SK-N-SH treated with all-trans-retinoic acid at 6 μM for 48 hours (cell line): ENCODE measurements around the gene SLC7A10.

ENCODE experiments used
- ATAC-seq: fragments of 200-7000 bp; cut with Tn5 transposase; 3 replicates; pipeline ENCODE4 v1.9.1; 2020; ENCODE audit warnings: mild to moderate bottlenecking, moderate library complexity
- ARNTL ChIP-seq: fragments of 450-650 bp; formaldehyde crosslinking; IDR thresholded peaks from 2 replicates; pipeline ENCODE4 v1.5.0; 2020; ENCODE audit warnings: low read depth, mild to moderate bottlenecking, moderate library complexity, borderline replicate concordance
- BACH2 ChIP-seq: fragments of 250-450 bp; sonication (Bioruptor Pico); IDR thresholded peaks from 2 replicates; pipeline ENCODE4 v1.9.0; 2021; ENCODE audit warnings: mild to moderate bottlenecking, borderline replicate concordance
- CREB5 ChIP-seq: fragments of 250-450 bp; sonication (Bioruptor Pico); IDR thresholded peaks from 2 replicates; pipeline ENCODE4 v1.5.1; 2020; ENCODE audit warnings: low read depth, mild to moderate bottlenecking, moderate library complexity
- CSDC2 ChIP-seq: fragments of 250-450 bp; sonication (Bioruptor Pico); IDR thresholded peaks from 2 replicates; pipeline ENCODE4 v1.5.0; 2020; ENCODE audit warnings: mild to moderate bottlenecking, moderate library complexity
- CSRNP3 ChIP-seq: fragments of 250-450 bp; sonication (Bioruptor Pico); IDR thresholded peaks from 2 replicates; pipeline ENCODE4 v1.5.1; 2021; ENCODE audit warnings: mild to moderate bottlenecking, moderate library complexity
- GLIS3 ChIP-seq: fragments of 250-450 bp; sonication (Bioruptor Pico); IDR thresholded peaks from 2 replicates; pipeline ENCODE4 v1.5.0; 2020; ENCODE audit warnings: mild to moderate bottlenecking, moderate library complexity
- ISL1 ChIP-seq: fragments of 250-450 bp; sonication (Bioruptor Pico); IDR thresholded peaks from 2 replicates; pipeline ENCODE4 v2.1.2; 2022; ENCODE audit warnings: mild to moderate bottlenecking, moderate library complexity
- OSR1 ChIP-seq: fragments of 250-450 bp; sonication (Bioruptor Pico); IDR thresholded peaks from 2 replicates; pipeline ENCODE4 v1.8.0; 2022; ENCODE audit warnings: moderate library complexity, mild to moderate bottlenecking, inconsistent platforms
- PPARA ChIP-seq: fragments of 250-450 bp; sonication (Bioruptor Pico); IDR thresholded peaks from 2 replicates; pipeline ENCODE4 v1.5.0; 2020; ENCODE audit warnings: mild to moderate bottlenecking, borderline replicate concordance
- RARB ChIP-seq: fragments of 250-450 bp; sonication (Bioruptor Pico); IDR thresholded peaks from 2 replicates; pipeline ENCODE4 v1.8.0; 2021; ENCODE audit warnings: mild to moderate bottlenecking, moderate library complexity
- SNAI2 ChIP-seq: fragments of 250-450 bp; sonication (Bioruptor Pico); IDR thresholded peaks from 2 replicates; pipeline ENCODE4 v1.5.0; 2020; ENCODE audit warnings: mild to moderate bottlenecking, moderate library complexity
- TCF4 ChIP-seq: fragments of 250-450 bp; sonication (Bioruptor Pico); IDR thresholded peaks from 2 replicates; pipeline ENCODE4 v1.8.0; 2021; ENCODE audit warnings: mild to moderate bottlenecking, moderate library complexity, borderline replicate concordance
- TOX ChIP-seq: fragments of 250-450 bp; sonication (Bioruptor Pico); IDR thresholded peaks from 2 replicates; pipeline ENCODE4 v1.8.0; 2021; ENCODE audit warnings: mild to moderate bottlenecking, moderate library complexity, borderline replicate concordance
- ZFP30 ChIP-seq: fragments of 450-650 bp; formaldehyde crosslinking; IDR thresholded peaks from 2 replicates; pipeline ENCODE4 v1.5.0; 2022; ENCODE audit warnings: mild to moderate bottlenecking, moderate library complexity
- ZNF565 ChIP-seq: fragments of 450-650 bp; formaldehyde crosslinking; conservative IDR thresholded peaks from 2 replicates; pipeline ENCODE4 v1.5.0; 2020; ENCODE audit warnings: low read depth, mild to moderate bottlenecking, moderate library complexity
- ZNF70 ChIP-seq: fragments of 450-650 bp; formaldehyde crosslinking; IDR thresholded peaks from 2 replicates; pipeline ENCODE4 v1.5.0; 2020; ENCODE audit warnings: mild to moderate bottlenecking, moderate library complexity
- ZNF8 ChIP-seq: fragments of 450-650 bp; formaldehyde crosslinking; IDR thresholded peaks from 2 replicates; pipeline ENCODE4 v1.5.0; 2020; ENCODE audit warnings: mild to moderate bottlenecking, moderate library complexity
- TF ChIP-seq, protein P1 (sequence below): fragments of 250-450 bp; sonication (Bioruptor Pico); IDR thresholded peaks from 2 replicates; pipeline ENCODE4 v1.5.0; 2020; ENCODE audit warnings: mild to moderate bottlenecking, moderate library complexity
- TF ChIP-seq, protein P2 (sequence below): fragments of 250-450 bp; sonication (Bioruptor Pico); IDR thresholded peaks from 2 replicates; pipeline ENCODE4 v1.8.0; 2020; ENCODE audit warnings: mild to moderate bottlenecking, moderate library complexity, borderline replicate concordance

The SLC7A10 gene

DNA sequence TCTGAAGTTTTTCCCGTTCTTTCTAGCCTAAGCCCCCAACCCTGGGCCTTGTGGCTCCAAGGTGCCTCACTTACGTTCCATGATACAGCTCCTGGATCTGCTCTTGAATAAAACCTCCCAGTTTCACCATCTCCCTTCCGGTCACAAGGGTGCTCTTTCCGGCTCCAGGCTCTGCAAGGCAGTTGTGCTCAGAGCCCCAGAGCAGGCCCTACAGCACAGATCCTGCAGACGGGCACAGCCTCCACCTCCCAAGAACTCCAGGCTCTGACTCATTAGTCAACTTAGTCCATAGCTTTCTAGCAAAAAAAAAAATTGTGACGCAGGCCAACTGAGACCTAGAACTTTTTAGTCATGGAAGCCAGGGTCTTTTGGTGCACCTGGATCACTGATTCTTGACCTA lies 33.9 kb upstream of the SLC7A10 start (continued):
- TF ChIP-seq, protein P1, sequence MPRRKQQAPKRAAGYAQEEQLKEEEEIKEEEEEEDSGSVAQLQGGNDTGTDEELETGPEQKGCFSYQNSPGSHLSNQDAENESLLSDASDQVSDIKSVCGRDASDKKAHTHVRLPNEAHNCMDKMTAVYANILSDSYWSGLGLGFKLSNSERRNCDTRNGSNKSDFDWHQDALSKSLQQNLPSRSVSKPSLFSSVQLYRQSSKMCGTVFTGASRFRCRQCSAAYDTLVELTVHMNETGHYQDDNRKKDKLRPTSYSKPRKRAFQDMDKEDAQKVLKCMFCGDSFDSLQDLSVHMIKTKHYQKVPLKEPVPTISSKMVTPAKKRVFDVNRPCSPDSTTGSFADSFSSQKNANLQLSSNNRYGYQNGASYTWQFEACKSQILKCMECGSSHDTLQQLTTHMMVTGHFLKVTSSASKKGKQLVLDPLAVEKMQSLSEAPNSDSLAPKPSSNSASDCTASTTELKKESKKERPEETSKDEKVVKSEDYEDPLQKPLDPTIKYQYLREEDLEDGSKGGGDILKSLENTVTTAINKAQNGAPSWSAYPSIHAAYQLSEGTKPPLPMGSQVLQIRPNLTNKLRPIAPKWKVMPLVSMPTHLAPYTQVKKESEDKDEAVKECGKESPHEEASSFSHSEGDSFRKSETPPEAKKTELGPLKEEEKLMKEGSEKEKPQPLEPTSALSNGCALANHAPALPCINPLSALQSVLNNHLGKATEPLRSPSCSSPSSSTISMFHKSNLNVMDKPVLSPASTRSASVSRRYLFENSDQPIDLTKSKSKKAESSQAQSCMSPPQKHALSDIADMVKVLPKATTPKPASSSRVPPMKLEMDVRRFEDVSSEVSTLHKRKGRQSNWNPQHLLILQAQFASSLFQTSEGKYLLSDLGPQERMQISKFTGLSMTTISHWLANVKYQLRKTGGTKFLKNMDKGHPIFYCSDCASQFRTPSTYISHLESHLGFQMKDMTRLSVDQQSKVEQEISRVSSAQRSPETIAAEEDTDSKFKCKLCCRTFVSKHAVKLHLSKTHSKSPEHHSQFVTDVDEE, result no peak
- TF ChIP-seq, all 23 proteins: peak for 0

DNA sequence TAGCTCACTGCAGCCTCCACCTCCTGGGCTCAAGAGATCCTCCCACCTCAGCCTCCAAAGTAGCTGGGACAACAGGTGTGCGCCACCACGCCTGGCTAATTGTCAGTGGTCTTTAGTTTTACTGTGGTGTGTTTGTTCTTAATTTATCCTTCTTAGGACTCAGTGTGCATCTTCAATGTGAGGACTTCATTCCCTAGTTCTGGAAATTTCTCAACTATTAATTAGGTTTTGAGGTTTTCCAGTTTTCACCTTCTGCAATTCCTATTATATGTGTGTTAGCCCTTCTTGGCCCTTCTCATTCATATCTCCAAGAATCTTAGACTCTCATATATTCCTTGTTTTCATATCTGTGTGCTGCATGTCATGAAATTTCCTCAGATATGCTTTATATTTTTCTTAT lies 32.2 kb upstream of the SLC7A10 start:
- ATAC-seq, result no peak

DNA sequence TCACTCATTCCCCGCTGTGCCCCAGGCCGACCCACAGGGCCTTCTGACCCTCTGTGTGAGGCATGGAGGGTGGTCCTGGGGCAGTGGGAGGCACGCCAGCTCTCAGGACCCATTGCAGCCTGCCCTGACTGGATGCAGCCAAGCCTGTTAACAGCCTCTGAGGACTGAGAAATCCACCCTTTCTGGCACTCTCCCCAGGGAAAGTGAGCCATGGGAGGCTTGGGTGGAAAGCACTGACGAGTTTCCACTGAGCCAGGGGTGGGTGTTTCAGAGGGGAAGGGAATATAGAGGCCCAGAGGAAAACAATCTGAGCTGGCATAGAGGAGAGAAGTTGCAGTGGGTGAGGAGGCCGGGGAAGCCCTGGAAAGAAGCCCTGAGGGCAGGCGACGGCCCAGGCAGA lies 30.6 kb upstream of the SLC7A10 start:
- no peak for ATAC-seq

More for the DNA sequence above, 32.2 kb upstream of the SLC7A10 start:
- TF ChIP-seq OSR1 (CRISPR knock-in tag) (no peak), GLIS3 (no peak), CSDC2 (CRISPR knock-in tag) (no peak), ZNF8 (no peak), TOX (no peak)

GRCh38 chr19:33255781-33256180 lies 30.1 kb upstream of the SLC7A10 start:
- ATAC-seq, result no peak
- TF ChIP-seq RARB (CRISPR knock-in tag) (no peak), CREB5 (CRISPR knock-in tag) (no peak), BACH2 (no peak), ZNF565 (CRISPR knock-in tag) (no peak), TOX (no peak), TCF4 (CRISPR knock-in tag) (no peak), ZNF8 (no peak), PPARA (no peak), ZFP30 (CRISPR knock-in tag) (no peak)

More for the DNA sequence above, 30.6 kb upstream of the SLC7A10 start:
- TF ChIP-seq ARNTL (CRISPR knock-in tag) (no peak), TOX (no peak)

DNA sequence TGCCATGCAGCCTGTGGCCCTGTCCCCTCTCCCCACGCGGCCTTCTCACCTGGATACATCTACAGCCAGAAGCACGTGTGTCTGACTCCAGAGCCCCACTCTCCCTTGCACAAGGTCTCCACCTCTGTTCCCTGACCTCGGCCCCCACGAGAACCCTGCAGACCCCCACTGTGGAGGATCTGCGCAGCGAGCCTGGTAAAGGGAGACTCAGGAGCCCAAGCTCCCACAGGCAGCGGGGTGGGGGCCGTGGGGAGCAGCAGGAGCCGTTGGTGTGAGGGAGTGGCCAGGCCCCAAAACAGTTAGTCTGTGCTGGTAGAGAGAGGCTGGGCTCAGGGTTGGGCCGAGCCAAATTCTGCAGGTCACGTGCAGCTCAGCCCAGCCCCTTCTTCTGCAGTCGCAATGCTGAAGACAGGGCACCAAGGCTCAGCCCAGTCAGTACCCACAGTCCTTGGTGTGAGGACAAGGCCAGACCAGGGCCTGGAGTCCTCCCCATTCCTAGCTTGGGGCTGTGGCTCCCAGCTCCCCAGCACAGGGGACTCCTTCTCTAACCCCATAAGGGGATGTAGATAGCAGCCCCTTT lies 28.7 kb upstream of the SLC7A10 start:
- TF ChIP-seq SNAI2 (CRISPR knock-in tag), result no peak
- no peak for TF ChIP-seq ZNF70 (CRISPR knock-in tag)
- no peak for TF ChIP-seq RARB (CRISPR knock-in tag)
- TF ChIP-seq ISL1 (CRISPR knock-in tag), result no peak
- TF ChIP-seq CSRNP3 (CRISPR knock-in tag), result no peak
- TF ChIP-seq, protein P1, result no peak
- TF ChIP-seq CSDC2 (CRISPR knock-in tag), result no peak
- no peak for ATAC-seq

DNA sequence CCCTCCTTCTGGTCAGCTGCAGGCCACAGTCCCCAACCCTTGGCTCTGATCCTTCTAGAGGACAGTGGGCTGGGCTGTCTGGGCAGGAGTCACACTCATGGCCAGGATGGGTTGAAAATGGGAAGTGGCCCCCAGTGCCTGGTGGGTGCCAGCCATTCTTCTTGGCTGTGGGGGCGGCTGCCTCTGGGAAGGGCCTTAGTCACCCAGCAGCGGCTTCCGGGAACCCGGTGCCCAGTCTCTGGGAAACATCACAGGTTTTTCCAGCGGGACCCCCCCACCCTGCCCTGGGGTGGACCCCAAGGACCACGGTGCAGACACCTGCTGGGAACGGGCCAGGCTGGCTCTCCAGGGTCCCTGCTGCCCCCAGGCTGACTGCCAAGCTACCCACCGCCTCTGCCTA lies 27.3 kb upstream of the SLC7A10 start:
- ATAC-seq, result no peak
- TF ChIP-seq, protein P2, sequence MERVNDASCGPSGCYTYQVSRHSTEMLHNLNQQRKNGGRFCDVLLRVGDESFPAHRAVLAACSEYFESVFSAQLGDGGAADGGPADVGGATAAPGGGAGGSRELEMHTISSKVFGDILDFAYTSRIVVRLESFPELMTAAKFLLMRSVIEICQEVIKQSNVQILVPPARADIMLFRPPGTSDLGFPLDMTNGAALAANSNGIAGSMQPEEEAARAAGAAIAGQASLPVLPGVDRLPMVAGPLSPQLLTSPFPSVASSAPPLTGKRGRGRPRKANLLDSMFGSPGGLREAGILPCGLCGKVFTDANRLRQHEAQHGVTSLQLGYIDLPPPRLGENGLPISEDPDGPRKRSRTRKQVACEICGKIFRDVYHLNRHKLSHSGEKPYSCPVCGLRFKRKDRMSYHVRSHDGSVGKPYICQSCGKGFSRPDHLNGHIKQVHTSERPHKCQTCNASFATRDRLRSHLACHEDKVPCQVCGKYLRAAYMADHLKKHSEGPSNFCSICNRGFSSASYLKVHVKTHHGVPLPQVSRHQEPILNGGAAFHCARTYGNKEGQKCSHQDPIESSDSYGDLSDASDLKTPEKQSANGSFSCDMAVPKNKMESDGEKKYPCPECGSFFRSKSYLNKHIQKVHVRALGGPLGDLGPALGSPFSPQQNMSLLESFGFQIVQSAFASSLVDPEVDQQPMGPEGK (CRISPR knock-in tag), result no peak
- TF ChIP-seq GLIS3, result no peak
- no peak for TF ChIP-seq ZNF70 (CRISPR knock-in tag)
- no peak for TF ChIP-seq BACH2
- TF ChIP-seq, protein P1, result no peak
- no peak for TF ChIP-seq ZNF8
